Natural killer cell (primary cell): Measurements from ENCODE around the gene KIT. TPM values are rescaled to one million over a fixed set of nuclear protein-coding genes. Genes with fewer than 3 reads are reported as not detected.

Source experiments
- ATAC-seq, 3 donors: fragments of 150-1000 bp in 2 of 3; fragments of 200-7000 bp in 1 of 3; cut with Tn5 transposase; 1 replicate in 1 of 3; 2 replicates in 2 of 3; pipeline ENCODE4 v1.10.0; 2021; ENCODE audit warnings: mild to moderate bottlenecking in 2 of 3, moderate library complexity in 2 of 3
- DNase-seq, 2 donors: peaks; one replicate each; pipeline versions ENCODE4 v3.0.0 to v3.0.0-alpha.2; 2013 to 2021; ENCODE audit warnings: mixed read lengths in 1 of 2
- H3K27ac ChIP-seq: one replicate; pipeline ENCODE4 v1.5.1; 2013; ENCODE audit warnings: mild to moderate bottlenecking, low read length
- H3K27me3 ChIP-seq: one replicate; pipeline ENCODE4 v1.6.1; 2013; ENCODE audit warnings: low read length; ENCODE audit not compliant: control insufficient read depth, insufficient read depth
- H3K36me3 ChIP-seq: one replicate; pipeline ENCODE4 v1.6.1; 2013; ENCODE audit warnings: low read length; ENCODE audit not compliant: control insufficient read depth, insufficient read depth
- H3K4me1 ChIP-seq: one replicate; pipeline ENCODE4 v1.6.1; 2013; ENCODE audit warnings: low read length; ENCODE audit not compliant: control insufficient read depth, insufficient read depth
- H3K4me3 ChIP-seq: one replicate; pipeline ENCODE4 v1.5.1; 2013; ENCODE audit warnings: low read length
- H3K9me3 ChIP-seq: one replicate; pipeline ENCODE4 v1.6.1; 2013; ENCODE audit warnings: low read length; ENCODE audit not compliant: control insufficient read depth, insufficient read depth
- H3K27ac Mint-ChIP-seq, 2 donors: one replicate each; pipeline ENCODE4 v1.8.0; 2022; ENCODE audit warnings: mild to moderate bottlenecking in 2 of 2, mixed read lengths in 2 of 2, moderate library complexity in 1 of 2
- H3K27me3 Mint-ChIP-seq, 2 donors: one replicate each; pipeline ENCODE4 v1.8.0; 2022; ENCODE audit warnings: low read depth in 2 of 2, mixed read lengths in 2 of 2
- H3K36me3 Mint-ChIP-seq: one replicate; pipeline ENCODE4 v1.8.0; 2022; ENCODE audit warnings: mixed read lengths
- H3K4me1 Mint-ChIP-seq, 2 donors: one replicate each; pipeline ENCODE4 v1.8.0; 2022; ENCODE audit warnings: mixed read lengths in 2 of 2
- H3K4me3 Mint-ChIP-seq: one replicate; pipeline ENCODE4 v1.8.0; 2022; ENCODE audit warnings: mild to moderate bottlenecking, moderate library complexity, mixed read lengths
- H3K9me3 Mint-ChIP-seq, 2 donors: one replicate each; pipeline ENCODE4 v1.8.0; 2022; ENCODE audit warnings: mixed read lengths in 2 of 2
- WGBS: methylation state at CpG from one replicate; pipeline ENCODE4 v1.1.7; 2013; ENCODE audit warnings: missing lambda C conversion rate; ENCODE audit not compliant: insufficient coverage; 5-methylcytosine and 5-hydroxymethylcytosine counted together
- intact Hi-C: fragments of 100-400 bp; cut with micrococcal nuclease; formaldehyde crosslinking; loops from one replicate; pipeline ENCODE4 v1.14.2; 2022
- total RNA-seq, 4 donors: library from RNA; stranded (reverse); fragments of 120-200 nt in 1 of 4; gene quantifications; one replicate each; pipeline versions ENCODE4 v1.2.3 to v1.2.4, GENCODE V29; 2013 to 2022
- TF ChIP-seq, protein P1 (sequence below): fragments of 200-600 bp; IDR thresholded peaks from one replicate; pipeline ENCODE4 v1.8.0; 2022; ENCODE audit warnings: antibody characterized with exemption

Gene KIT
- total RNA-seq, 3 donors from 2014 or later (not counting 1 experiment from before 2014, with no cell fraction given) = 2.0 to 6.6 (median 3.2) TPM

DNA sequence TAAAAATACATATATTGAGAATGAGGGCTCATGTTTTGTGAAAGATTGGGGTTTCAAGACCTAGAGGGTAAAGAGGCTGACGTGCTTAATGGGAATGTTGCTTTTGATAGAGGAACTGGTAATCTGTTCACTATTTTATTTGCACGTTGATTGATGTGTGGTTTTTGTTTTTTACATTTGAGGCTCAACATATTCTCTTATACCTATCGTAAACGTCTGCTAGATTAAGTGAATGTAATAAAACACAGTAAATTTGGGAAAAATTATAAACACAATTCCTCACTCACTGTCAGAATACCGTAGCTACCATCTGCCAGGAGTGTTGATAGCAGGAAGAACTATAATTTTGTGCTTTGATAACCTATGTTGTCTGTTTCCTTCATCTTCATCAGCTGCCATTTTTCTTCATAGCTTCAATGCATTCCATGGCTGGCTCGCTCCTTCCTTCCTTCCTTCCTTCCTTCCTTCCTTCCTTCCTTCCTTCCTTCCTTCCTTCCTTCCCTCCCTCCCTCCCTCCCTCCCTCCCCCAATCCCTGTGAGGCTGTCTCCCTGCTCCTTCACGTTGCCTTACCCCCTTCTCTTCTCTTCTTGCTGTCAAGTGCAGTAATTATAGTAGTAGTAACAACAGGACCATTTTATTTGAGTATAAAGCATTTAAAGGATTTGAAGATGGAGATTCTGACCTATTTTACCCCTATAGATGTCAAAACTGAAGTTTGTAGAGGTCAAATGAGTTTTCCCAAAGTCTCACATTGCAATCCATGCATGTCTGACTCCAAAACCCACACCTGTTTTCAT, 20.3 kb downstream of the KIT start:
- no peak for ATAC-seq
- intact Hi-C loops = no loop called here
- Histone ChIP-seq H3K9me3 (no peaks in the 10 kb centered on the region), H3K36me3 (no peaks in the 10 kb centered on the region), H3K27ac (no peak overlapping the region), H3K4me3 (no peak overlapping the region), H3K27me3 (no peaks in the 10 kb centered on the region), H3K4me1 (peaks cover under 1% of the 10 kb centered on the region)
- no peak for DNase-seq
- TF ChIP-seq, protein P1, sequence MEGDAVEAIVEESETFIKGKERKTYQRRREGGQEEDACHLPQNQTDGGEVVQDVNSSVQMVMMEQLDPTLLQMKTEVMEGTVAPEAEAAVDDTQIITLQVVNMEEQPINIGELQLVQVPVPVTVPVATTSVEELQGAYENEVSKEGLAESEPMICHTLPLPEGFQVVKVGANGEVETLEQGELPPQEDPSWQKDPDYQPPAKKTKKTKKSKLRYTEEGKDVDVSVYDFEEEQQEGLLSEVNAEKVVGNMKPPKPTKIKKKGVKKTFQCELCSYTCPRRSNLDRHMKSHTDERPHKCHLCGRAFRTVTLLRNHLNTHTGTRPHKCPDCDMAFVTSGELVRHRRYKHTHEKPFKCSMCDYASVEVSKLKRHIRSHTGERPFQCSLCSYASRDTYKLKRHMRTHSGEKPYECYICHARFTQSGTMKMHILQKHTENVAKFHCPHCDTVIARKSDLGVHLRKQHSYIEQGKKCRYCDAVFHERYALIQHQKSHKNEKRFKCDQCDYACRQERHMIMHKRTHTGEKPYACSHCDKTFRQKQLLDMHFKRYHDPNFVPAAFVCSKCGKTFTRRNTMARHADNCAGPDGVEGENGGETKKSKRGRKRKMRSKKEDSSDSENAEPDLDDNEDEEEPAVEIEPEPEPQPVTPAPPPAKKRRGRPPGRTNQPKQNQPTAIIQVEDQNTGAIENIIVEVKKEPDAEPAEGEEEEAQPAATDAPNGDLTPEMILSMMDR = no peak
- no peaks in the 10 kb centered on the region for H3K36me3 Mint-ChIP-seq
- H3K27me3 Mint-ChIP-seq = peaks cover 0 to 3% of the 10 kb centered on the region in 2 donors
- H3K4me3 Mint-ChIP-seq = no peak overlapping the region
- H3K9me3 Mint-ChIP-seq = no peaks in the 10 kb centered on the region
- H3K27ac Mint-ChIP-seq = no peak overlapping the region
- no peaks in the 10 kb centered on the region for H3K4me1 Mint-ChIP-seq
- WGBS = 56% methylated on average over 3 of the region's 7 CpGs

DNA sequence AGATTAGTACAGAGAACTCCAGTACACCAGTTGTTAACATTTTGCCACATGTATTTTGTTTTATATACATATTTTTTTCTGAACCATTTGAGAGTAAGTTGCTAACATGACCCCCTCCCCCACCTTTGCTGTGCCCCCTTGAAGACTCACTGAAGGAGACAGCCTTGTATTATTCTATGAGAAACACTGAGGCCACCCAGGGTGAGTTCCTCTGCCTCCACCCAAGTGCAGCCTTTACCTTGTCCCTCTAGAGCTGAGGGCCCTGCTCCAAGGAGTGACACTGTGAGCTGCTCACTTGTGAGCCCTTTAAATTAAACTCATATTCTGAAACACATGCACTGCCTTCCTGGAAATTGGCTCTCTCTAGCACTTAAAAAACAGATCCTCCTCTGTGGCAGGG, 21.1 kb downstream of the KIT start:
- no peaks in the 10 kb centered on the region for H3K9me3 Mint-ChIP-seq
- no peaks in the 10 kb centered on the region for H3K36me3 ChIP-seq
- H3K4me3 ChIP-seq = no peak overlapping the region
- ATAC-seq = no peak
- H3K9me3 ChIP-seq = no peaks in the 10 kb centered on the region
- H3K27me3 ChIP-seq = no peaks in the 10 kb centered on the region
- peaks cover 9% of the 10 kb centered on the region for H3K4me1 ChIP-seq
- no peak for DNase-seq
- no peak overlapping the region for H3K27ac Mint-ChIP-seq
- TF ChIP-seq, protein P1 = no peak
- intact Hi-C loops = no loop called here
- H3K4me3 Mint-ChIP-seq = no peak overlapping the region
- H3K27ac ChIP-seq = no peak overlapping the region
- no peaks in the 10 kb centered on the region for H3K36me3 Mint-ChIP-seq
- H3K27me3 Mint-ChIP-seq = peaks cover 0 to 3% of the 10 kb centered on the region in 2 donors
- H3K4me1 Mint-ChIP-seq = peaks cover 4 to 5% of the 10 kb centered on the region in 2 donors

DNA sequence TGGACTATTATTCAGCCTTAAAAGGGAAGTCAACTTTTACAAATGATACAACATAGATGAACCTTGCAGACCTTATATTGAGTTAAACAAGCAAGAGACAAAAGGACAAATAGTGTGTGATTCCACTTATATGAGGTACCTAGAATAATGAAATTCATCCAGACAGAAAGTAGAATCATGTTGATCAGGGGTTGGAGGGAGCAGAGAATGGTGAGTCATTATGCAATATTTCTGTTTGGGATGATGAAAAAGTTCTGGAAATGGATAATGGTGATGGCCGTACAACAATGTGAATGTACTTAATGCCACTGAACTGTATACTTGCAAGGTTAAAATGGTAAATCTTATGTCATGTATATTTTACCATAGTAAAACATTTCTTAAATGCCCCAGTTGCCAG, 22.1 kb downstream of the KIT start:
- H3K27me3 Mint-ChIP-seq = peaks cover 0 to 3% of the 10 kb centered on the region in 2 donors

More for the DNA sequence above, 22.1 kb downstream of the KIT start:
- H3K27ac ChIP-seq = no peak overlapping the region
- H3K36me3 Mint-ChIP-seq = no peaks in the 10 kb centered on the region
- peaks cover 13 to 14% of the 10 kb centered on the region in 2 donors for H3K4me1 Mint-ChIP-seq
- no peaks in the 10 kb centered on the region for H3K36me3 ChIP-seq
- no peak for ATAC-seq
- H3K4me3 Mint-ChIP-seq = no peak overlapping the region
- peaks cover 19% of the 10 kb centered on the region for H3K4me1 ChIP-seq
- no peaks in the 10 kb centered on the region for H3K27me3 ChIP-seq
- no peak overlapping the region for H3K27ac Mint-ChIP-seq
- TF ChIP-seq, protein P1 = no peak
- no peaks in the 10 kb centered on the region for H3K9me3 Mint-ChIP-seq
- H3K9me3 ChIP-seq = no peaks in the 10 kb centered on the region
- no peak for DNase-seq
- no peak overlapping the region for H3K4me3 ChIP-seq
- intact Hi-C loops = loop anchor here (5.0 kb wide), 1 partner anchor 358 kb away; no protein-coding TSS in a partner anchor
- WGBS = 86% methylated on average over 1 of the region's 1 CpG
